C4-2B (cell line): ENCODE results near the gene GNAS-AS1.

ENCODE experiments used
- ZFX ChIP-seq: fragments of 450-650 bp; IDR thresholded peaks from 2 replicates; pipeline ENCODE4 v1.6.1; 2017
- TF ChIP-seq, protein P1 (sequence below): fragments of 450-650 bp; conservative IDR thresholded peaks from 2 replicates; pipeline ENCODE4 v1.5.1; 2017; ENCODE audit warnings: mild to moderate bottlenecking

DNA sequence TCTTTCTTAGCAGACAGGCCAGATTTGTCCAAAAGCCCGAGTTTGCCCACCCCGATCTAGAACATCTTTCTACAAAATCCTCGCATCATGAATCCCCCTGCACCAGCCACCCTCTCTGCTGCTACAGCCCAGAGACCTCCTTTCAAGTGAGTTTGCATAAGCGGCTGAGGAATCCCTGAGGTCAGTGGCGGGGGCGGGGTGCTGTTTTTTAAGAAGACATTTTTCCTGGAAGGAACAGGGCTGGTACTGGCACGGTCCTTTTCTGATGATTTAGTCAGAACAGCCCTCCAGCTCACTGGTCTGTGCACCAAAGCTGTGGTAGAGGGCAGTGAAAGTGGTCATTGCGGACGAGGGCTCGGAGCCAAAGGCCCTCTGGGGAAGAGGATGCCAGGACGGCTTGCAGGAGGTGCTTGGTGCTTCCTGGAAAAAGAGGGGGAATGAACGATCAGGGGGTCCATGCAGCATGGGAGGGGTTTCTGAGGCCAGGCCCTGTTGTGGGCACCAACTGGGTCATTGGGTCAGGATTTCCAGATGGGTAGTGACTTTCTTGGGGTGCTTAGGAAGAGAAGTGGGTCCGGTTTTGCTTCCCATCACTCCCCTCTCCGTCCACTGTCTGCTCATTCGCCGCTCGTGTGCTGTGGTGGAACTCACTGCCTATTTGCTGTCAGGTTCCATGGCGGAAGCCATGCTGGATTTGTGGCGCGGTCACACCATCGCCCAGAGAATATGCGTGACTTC is 50.4 kb downstream of the GNAS-AS1 start:
- TF ChIP-seq, protein P1, sequence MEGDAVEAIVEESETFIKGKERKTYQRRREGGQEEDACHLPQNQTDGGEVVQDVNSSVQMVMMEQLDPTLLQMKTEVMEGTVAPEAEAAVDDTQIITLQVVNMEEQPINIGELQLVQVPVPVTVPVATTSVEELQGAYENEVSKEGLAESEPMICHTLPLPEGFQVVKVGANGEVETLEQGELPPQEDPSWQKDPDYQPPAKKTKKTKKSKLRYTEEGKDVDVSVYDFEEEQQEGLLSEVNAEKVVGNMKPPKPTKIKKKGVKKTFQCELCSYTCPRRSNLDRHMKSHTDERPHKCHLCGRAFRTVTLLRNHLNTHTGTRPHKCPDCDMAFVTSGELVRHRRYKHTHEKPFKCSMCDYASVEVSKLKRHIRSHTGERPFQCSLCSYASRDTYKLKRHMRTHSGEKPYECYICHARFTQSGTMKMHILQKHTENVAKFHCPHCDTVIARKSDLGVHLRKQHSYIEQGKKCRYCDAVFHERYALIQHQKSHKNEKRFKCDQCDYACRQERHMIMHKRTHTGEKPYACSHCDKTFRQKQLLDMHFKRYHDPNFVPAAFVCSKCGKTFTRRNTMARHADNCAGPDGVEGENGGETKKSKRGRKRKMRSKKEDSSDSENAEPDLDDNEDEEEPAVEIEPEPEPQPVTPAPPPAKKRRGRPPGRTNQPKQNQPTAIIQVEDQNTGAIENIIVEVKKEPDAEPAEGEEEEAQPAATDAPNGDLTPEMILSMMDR: no peak
- TF ChIP-seq ZFX: no peak
